GM19351 (cell line): ENCODE results near the gene GIGYF2.
"Not testable (repeated sequence)": the region's sequence is repeated elsewhere in the genome, so short reads cannot be mapped to it uniquely, and the experiment has no call there.

Source experiments
- ATAC-seq: cut with Tn5 transposase; IDR thresholded peaks from one replicate; pipeline ENCODE4 v1.9.1; 2021; ENCODE audit warnings: mild to moderate bottlenecking, moderate library complexity; ENCODE audit not compliant: unreplicated experiment

The GIGYF2 gene

GRCh38 chr2:232890536-232890895, 193.4 kb downstream of the GIGYF2 start:
- ATAC-seq, result no peak

GRCh38 chr2:232890896-232891601, 193.9 kb downstream of the GIGYF2 start:
- no peak for ATAC-seq

GRCh38 chr2:232891621-232892071, 194.5 kb downstream of the GIGYF2 start:
- no peak for ATAC-seq

- no peak for ATAC-seq
These were observed 195.1 kb downstream of the GIGYF2 start for GRCh38 chr2:232892221-232892620.

GRCh38 chr2:232892843-232893242, 195.7 kb downstream of the GIGYF2 start:
- ATAC-seq, result no peak

GRCh38 chr2:232893834-232894233, 196.7 kb downstream of the GIGYF2 start:
- no peak for ATAC-seq

- ATAC-seq, result no peak
These were observed 197.1 kb downstream of the GIGYF2 start for GRCh38 chr2:232894251-232894650.

- ATAC-seq, result no peak
These were observed 197.6 kb downstream of the GIGYF2 start for GRCh38 chr2:232894746-232895145.

GRCh38 chr2:232896111-232896510, 199.0 kb downstream of the GIGYF2 start:
- ATAC-seq, result no peak

- no peak for ATAC-seq
These were observed 199.8 kb downstream of the GIGYF2 start for GRCh38 chr2:232896720-232897597.

- ATAC-seq, result no peak
These were observed 200.7 kb downstream of the GIGYF2 start for GRCh38 chr2:232897598-232898408.

GRCh38 chr2:232898592-232899543, 201.7 kb downstream of the GIGYF2 start:
- ATAC-seq, result no peak

- no peak for ATAC-seq
These were observed 203.9 kb downstream of the GIGYF2 start for GRCh38 chr2:232900811-232901735.

- ATAC-seq, result no peak
These were observed 204.8 kb downstream of the GIGYF2 start for GRCh38 chr2:232901736-232902578.

GRCh38 chr2:232903989-232904388, 206.9 kb downstream of the GIGYF2 start:
- no peak for ATAC-seq

- ATAC-seq, result not testable (repeated sequence)
These were observed 210.0 kb downstream of the GIGYF2 start for GRCh38 chr2:232906867-232907717.

GRCh38 chr2:232907718-232908085, 210.6 kb downstream of the GIGYF2 start:
- not testable (repeated sequence) for ATAC-seq
